ENCODE data around the gene GRN.

DNA sequence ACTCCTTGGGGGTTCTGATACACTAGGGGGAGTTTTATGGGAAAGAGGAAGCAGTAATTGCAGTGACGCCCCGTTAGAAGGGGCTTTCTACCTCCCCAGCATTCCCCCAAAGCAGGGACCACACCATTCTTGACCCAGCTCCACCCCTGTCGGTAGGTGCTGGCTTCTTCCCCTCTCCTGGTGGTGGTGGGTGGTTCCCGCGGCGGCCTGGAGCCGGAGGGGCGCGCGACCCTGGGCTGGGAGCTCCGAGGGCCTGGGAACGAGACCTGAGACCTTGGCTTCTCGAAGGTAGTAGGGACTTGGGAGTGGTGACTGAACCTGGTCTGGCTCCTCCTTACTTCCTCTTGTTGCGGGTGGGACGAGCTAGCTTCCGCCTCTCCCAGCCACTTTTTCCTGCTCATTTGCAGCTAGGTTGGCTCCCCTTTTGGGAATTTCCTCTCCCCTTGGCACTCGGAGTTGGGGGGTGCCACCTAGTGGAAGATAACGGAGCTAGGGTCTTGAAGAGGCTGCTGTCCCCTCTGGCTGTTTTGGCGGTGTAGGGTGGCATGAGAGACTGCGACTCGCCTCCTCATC lies 438 bp downstream of the GRN start:
- TF ChIP-seq, protein P1, sequence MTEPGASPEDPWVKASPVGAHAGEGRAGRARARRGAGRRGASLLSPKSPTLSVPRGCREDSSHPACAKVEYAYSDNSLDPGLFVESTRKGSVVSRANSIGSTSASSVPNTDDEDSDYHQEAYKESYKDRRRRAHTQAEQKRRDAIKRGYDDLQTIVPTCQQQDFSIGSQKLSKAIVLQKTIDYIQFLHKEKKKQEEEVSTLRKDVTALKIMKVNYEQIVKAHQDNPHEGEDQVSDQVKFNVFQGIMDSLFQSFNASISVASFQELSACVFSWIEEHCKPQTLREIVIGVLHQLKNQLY (CRISPR knock-in tag; conservative IDR thresholded peaks at IDR 0.05), result no peak
- TF ChIP-seq MCM3 (IDR thresholded peaks at IDR 0.05) (no peak), SNRNP70 (optimal IDR thresholded peaks at IDR 0.05; ENCODE audit: low read depth, low read length) (no peak), ZBTB8A (IDR thresholded peaks at IDR 0.05; ENCODE audit: partially characterized antibody) (no peak), ZNF354B (CRISPR knock-in tag; IDR thresholded peaks at IDR 0.05) (no peak), RFX5 (IDR thresholded peaks at IDR 0.05; ENCODE audit: low read depth, low read length) (no peak), ZNF644 (tag; IDR thresholded peaks at IDR 0.05; ENCODE audit: low read depth) (no peak), POLR2AphosphoS5 (IDR thresholded peaks at IDR 0.05; ENCODE audit: control insufficient read depth, insufficient read depth, low read depth, low read length) (no peak), HBP1 (CRISPR knock-in tag; IDR thresholded peaks at IDR 0.05) (no peak), TARDBP (IDR thresholded peaks at IDR 0.05) (no peak), KLF6 (CRISPR knock-in tag; IDR thresholded peaks at IDR 0.05; ENCODE audit: borderline replicate concordance) (no peak), YY1 (IDR thresholded peaks at IDR 0.05; ENCODE audit: borderline replicate concordance in 1 of 3, control insufficient read depth in 1 of 3, extremely low read depth in 1 of 3, insufficient read depth in 3 of 3, insufficient read length in 1 of 3, insufficient replicate concordance in 2 of 3, low read depth in 1 of 3, low read length in 2 of 3) (no peak)
- TF ChIP-seq, protein P2, sequence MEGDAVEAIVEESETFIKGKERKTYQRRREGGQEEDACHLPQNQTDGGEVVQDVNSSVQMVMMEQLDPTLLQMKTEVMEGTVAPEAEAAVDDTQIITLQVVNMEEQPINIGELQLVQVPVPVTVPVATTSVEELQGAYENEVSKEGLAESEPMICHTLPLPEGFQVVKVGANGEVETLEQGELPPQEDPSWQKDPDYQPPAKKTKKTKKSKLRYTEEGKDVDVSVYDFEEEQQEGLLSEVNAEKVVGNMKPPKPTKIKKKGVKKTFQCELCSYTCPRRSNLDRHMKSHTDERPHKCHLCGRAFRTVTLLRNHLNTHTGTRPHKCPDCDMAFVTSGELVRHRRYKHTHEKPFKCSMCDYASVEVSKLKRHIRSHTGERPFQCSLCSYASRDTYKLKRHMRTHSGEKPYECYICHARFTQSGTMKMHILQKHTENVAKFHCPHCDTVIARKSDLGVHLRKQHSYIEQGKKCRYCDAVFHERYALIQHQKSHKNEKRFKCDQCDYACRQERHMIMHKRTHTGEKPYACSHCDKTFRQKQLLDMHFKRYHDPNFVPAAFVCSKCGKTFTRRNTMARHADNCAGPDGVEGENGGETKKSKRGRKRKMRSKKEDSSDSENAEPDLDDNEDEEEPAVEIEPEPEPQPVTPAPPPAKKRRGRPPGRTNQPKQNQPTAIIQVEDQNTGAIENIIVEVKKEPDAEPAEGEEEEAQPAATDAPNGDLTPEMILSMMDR (IDR thresholded peaks at IDR 0.05 in 2 of 3, conservative IDR thresholded peaks at IDR 0.05 in 1 of 3; ENCODE audit: insufficient read depth in 2 of 3, low read depth in 1 of 3, low read length in 3 of 3), result peak; percentile 63 to 72 (median 66)

Measured in K562 (cell line).